ENCODE data around the gene FHAD1.

DNA sequence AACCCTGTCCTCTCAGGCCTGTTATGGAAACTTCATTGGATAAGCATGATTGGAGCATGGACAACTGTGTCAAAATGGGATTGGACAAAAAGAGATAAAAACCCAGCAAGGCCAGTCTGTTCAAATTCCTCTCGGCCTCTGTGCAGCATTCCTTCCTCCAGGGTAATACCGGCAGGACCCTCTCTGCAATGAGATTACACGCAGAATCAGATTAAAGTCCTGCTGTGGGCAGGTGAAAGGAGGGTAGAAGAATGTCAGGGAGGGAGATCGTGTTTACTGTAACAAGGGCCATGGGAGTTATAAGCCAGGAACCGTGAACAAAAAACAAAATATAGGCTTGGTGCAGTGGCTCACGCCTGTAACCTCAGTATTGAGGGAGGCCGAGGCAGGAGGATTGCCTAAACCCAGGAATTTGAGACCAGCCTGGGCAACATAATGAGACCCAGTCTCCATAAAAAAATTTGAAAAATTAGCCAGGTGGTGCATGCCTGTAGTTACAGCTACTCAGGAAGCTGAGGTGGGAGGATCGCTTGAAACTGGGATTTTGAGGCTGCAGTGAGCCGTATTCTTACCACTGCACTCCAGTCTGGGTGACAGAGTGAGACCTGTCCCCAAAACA lies 157.0 kb downstream of the FHAD1 start:
- TF ChIP-seq, protein P1, sequence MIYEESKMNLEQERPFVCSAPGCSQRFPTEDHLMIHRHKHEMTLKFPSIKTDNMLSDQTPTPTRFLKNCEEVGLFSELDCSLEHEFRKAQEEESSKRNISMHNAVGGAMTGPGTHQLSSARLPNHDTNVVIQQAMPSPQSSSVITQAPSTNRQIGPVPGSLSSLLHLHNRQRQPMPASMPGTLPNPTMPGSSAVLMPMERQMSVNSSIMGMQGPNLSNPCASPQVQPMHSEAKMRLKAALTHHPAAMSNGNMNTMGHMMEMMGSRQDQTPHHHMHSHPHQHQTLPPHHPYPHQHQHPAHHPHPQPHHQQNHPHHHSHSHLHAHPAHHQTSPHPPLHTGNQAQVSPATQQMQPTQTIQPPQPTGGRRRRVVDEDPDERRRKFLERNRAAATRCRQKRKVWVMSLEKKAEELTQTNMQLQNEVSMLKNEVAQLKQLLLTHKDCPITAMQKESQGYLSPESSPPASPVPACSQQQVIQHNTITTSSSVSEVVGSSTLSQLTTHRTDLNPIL (CRISPR knock-in tag; IDR thresholded peaks at IDR 0.05; ENCODE audit: low read depth) = no peak
- TF ChIP-seq SNAI2 (CRISPR knock-in tag; IDR thresholded peaks at IDR 0.05) = no peak
- no peak for TF ChIP-seq ZNF70 (CRISPR knock-in tag; IDR thresholded peaks at IDR 0.05)
- TF ChIP-seq BACH2 (CRISPR knock-in tag; IDR thresholded peaks at IDR 0.05; ENCODE audit: borderline replicate concordance) = no peak

Measured in SK-N-SH treated with all-trans-retinoic acid at 6 μM for 48 hours (cell line).